AG04450 (cell line): ENCODE data around the gene CYRIA. TPM values are rescaled to one million over a fixed set of nuclear protein-coding genes. Genes with fewer than 3 reads are reported as not detected.

Experiments used
- CTCF ChIA-PET: fragments of 300-600, 350-600 bp; formaldehyde crosslinking; extraction: SDS; loops from one replicate; lab custom pipeline; 2022; ENCODE audit warnings: antibody characterized with exemption, inconsistent platforms; lab: Charles Lee
- POLR2A ChIA-PET: fragments of 350-600 bp; formaldehyde crosslinking; extraction: SDS; loops from one replicate; lab custom pipeline; 2021; ENCODE audit warnings: antibody characterized with exemption, inconsistent platforms; lab: Yijun Ruan, JAX
- DNase-seq: peaks from one replicate; pipeline ENCODE4 v3.0.0-alpha.2; 2011; ENCODE audit warnings: low read depth, low spot score
- H3K27ac ChIP-seq: one replicate; pipeline ENCODE4 v1.5.1; 2012; ENCODE audit warnings: low read depth, low read length, control low read depth
- H3K27me3 ChIP-seq: one replicate; pipeline ENCODE4 v1.6.0; 2012; ENCODE audit warnings: low read length; ENCODE audit not compliant: control insufficient read depth, insufficient read depth
- H3K4me3 ChIP-seq: 2 replicates; pipeline ENCODE4 v1.5.1; 2011; ENCODE audit warnings: mild to moderate bottlenecking, low read depth, low read length, control low read depth
- H3K9me3 ChIP-seq: 2 replicates; pipeline ENCODE4 v1.5.1; 2012; ENCODE audit warnings: low read length; ENCODE audit not compliant: control insufficient read depth, insufficient read depth
- CTCF ChIP-seq: IDR thresholded peaks from 2 replicates; pipeline ENCODE4 v1.5.1; 2011; ENCODE audit warnings: low read depth, low read length, control low read depth, inconsistent platforms
- polyA plus RNA-seq: library from polyadenylated mRNA; depleted of rRNA; stranded (reverse); fragments of >200 nt; gene quantifications from 2 replicates; pipeline ENCODE4 v1.2.3, GENCODE V29; 2011

The CYRIA gene
- polyA plus RNA-seq, 1 experiment, result 3.7 TPM

GRCh38 chr2:16700551-16701259, 35.1 kb upstream of the CYRIA start:
- H3K9me3 ChIP-seq, result no peaks in the 10 kb centered on the region
- H3K27ac ChIP-seq, result no peak overlapping the region
- ChIA-PET CTCF (no interaction called here), POLR2A (no interaction called here)
- no peak for DNase-seq
- no peak overlapping the region for H3K4me3 ChIP-seq
- no peaks in the 10 kb centered on the region for H3K27me3 ChIP-seq
- no peak for TF ChIP-seq CTCF

GRCh38 chr2:16693854-16694253, 28.2 kb upstream of the CYRIA start:
- Histone ChIP-seq H3K27me3 (no peaks in the 10 kb centered on the region), H3K9me3 (no peaks in the 10 kb centered on the region), H3K27ac (no peak overlapping the region), H3K4me3 (no peak overlapping the region)
- ChIA-PET CTCF (no interaction called here), POLR2A (no interaction called here)
- no peak for TF ChIP-seq CTCF
- no peak for DNase-seq

GRCh38 chr2:16691261-16691660, 25.6 kb upstream of the CYRIA start:
- DNase-seq, result no peak
- CTCF ChIA-PET, result no interaction called here
- POLR2A ChIA-PET, result no interaction called here
- Histone ChIP-seq H3K27ac (no peak overlapping the region), H3K27me3 (no peaks in the 10 kb centered on the region), H3K9me3 (no peaks in the 10 kb centered on the region), H3K4me3 (no peak overlapping the region)
- no peak for TF ChIP-seq CTCF

GRCh38 chr2:16687955-16688354, 22.3 kb upstream of the CYRIA start:
- Histone ChIP-seq H3K27me3 (no peaks in the 10 kb centered on the region), H3K4me3 (no peak overlapping the region), H3K9me3 (no peaks in the 10 kb centered on the region), H3K27ac (no peak overlapping the region)
- ChIA-PET CTCF (interaction anchor here (0.6 kb wide), 1 partner anchor 457 kb away, joined by 3 read pairs; no protein-coding TSS in a partner anchor), POLR2A (no interaction called here)
- no peak for TF ChIP-seq CTCF
- DNase-seq, result no peak

- DNase-seq, result no peak
- no peaks in the 10 kb centered on the region for H3K9me3 ChIP-seq
- H3K27ac ChIP-seq, result no peak overlapping the region
- no peak for TF ChIP-seq CTCF
- no peaks in the 10 kb centered on the region for H3K27me3 ChIP-seq
- POLR2A ChIA-PET, result no interaction called here
- CTCF ChIA-PET, result no interaction called here
- no peak overlapping the region for H3K4me3 ChIP-seq
Observed at GRCh38 chr2:16687222-16687621, 21.6 kb upstream of the CYRIA start.
